SIG-M5 (cell line): ENCODE data around the gene RAP1A.
"Not testable (repeated sequence)": the region's sequence is repeated elsewhere in the genome, so short reads cannot be mapped to it uniquely, and the experiment has no call there.

ENCODE experiments used
- DNase-seq: peaks from one replicate; lab custom pipeline; 2025; lab: John Stamatoyannopoulos, UW

The RAP1A gene

DNA sequence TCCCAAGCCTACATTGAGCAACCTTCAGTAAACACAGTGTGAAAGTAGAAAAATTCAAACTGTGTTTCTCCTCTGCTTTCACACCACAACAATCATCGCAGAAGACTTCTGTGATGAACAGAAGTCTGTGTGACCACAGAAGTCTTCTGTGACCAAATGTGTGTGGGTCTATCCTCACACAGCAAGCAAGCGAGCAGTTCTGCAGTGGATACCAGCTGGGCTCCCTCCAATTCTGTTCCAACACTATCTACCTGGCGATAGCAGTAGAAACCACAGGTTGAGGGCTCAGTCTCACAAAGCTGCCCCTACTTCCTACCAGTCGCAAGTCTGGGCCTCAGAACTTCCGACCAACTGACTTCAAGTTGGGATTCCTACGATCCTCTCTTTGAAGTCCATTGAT, 21.0 kb upstream of the RAP1A start:
- no peak for DNase-seq

DNA sequence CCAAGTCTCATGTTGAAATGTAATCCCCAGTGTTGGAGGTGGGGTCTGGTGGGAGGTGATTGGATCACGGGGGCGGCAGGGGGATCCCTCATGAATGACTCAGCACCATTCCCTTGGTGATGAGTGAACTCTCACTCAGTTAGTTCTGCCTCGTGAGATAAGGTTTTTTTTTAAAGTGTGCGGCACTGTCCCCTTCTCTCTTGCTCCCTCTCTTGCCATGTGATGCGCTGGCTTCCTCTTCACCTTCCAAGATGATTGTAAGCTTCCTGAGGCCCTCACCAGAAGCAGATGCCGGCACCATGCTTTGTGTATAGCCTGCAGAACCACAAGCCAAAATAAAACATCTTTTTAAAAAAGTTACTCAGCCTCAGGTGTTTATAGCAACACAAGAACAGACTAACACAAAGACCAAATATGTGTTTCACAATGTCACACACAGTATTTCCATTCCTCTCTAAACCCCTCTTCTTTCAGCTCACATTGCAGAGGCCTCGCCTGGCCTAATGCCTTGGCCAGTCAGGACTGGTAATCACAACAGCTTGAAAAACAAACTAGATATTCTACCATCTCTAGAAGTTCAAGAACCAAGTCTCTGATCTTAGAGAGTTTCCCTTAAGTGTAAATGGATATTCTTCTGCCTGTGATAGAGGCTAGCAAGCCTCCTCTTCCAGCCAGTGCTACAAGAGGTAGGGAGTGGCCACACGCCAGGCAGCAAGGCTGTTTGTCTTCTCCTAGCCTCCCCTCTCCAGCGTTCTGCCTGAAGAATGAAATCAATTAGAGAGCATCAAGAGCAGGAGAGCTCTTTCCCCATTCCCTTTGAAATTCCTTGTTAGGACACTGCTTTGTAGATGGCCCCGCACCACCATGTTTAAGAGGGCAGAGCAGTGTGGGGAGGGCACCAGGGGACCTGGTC, 19.6 kb upstream of the RAP1A start:
- DNase-seq: no peak

DNA sequence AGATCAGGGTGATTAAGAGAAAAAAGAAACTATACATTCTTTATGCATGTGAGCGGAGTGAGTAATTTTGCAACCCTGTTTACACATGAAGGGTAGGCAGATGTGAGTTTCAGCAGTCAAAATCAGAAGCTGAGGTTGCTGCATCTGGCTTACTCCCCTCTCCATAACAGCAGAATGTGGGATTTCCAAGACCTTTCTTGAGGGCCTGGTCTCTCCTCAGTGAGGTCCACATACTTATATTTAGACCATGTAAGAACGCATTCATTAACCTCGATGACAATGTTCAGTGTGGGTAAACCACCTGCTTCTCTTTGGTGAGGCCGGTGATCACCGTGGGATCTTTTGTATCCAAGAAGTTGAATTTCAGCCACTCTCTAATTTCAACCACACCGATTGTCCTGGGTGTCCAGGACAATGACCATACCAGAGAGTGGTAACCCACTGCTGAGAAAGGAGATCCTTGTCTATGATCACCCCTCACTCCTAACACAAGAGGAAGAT, 18.7 kb upstream of the RAP1A start:
- no peak for DNase-seq

DNA sequence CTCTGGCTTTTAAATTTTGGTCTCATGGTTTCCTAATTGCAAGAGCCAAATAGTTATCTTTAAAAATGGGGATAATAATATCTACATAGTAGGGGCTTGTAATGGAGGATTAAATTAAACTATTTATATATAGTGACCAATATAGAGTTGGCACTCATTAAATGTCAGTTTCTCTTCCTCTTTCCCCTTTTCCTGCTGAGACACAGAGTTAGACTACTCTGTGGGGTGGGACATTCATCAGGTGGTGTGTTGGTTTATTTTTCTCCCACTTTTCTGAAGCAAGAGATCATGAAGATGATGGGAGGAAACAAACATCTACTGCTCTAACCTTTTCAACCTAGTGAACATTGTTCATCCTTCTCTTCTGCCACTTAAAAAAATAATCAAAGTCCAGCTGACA, 17.3 kb upstream of the RAP1A start:
- DNase-seq: no peak

DNA sequence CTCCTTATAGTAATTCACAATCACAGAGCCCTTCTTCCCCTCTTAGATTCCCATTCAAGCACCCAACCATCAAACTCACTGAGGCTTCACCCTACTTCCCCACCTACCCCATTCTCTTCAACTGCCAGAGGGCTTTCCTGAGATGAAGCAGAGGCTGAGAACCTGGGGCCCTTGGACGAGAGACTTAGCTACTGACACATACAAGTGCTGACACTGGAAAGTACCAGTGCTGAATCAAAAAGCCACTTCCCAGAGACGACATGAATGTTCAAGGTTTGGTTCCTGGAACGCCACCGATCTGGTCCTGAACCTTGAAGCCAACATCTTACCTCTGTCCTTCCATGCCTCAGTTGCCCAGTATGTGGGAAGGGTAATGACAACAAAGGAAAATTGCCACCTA, 16.6 kb upstream of the RAP1A start:
- DNase-seq: no peak

DNA sequence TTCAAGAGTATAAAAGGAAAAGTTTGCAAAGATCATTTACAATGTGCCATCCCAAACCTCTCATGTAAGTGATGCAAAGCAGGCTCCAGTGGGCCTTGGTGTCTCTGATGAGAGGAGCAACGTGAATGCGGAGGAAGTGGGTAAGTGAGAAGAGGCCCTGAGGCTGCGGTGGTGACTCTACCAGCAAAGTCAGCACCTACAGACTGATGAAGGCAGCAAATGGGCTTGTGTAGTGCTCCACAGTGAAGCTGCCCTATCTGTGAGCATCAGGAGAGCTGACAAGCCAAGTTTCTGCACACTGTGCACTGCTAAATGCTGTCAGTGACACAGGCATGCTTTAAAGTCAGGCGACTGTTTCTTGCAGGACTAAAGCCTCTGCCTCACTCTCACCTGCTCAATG, 15.6 kb upstream of the RAP1A start:
- DNase-seq: no peak

DNA sequence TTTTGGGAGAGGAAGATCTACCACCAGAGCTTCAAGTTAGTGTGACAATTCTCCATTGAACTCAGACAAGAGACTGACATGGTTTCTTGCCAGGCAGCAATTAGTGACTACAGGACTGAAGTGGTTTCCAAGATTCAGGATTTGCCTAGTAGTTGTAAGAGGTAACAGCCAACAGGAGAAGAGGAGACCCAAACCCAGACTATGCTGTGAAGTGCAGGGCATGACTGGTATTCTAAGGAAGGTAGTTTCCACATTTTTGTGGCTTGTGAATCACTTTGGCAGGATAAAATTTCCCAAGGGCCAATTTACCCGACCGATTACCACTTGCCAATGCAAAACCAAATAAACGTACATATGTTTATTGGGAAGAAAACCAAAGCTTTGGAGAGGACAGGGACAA, 14.7 kb upstream of the RAP1A start:
- DNase-seq: no peak

DNA sequence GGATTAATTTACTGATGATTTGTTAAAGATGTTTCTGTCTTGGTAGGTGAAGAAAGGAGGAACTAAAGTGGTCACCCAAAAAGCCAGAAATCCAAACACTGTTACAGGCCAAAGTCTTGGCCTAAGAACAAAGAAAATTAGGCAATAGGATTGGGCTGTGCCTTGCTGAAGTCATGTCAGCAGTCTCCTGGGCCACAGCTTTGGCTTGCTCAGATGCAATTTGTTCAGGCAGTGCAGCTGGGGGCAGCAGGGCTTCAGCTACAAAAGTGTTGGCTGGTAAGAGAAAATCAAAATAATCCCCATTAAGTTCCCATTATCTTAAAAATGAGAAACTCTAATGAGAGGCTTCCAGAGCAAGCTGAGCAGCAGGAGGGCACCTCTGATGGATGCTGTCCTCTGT, 14.0 kb upstream of the RAP1A start:
- DNase-seq: no peak

DNA sequence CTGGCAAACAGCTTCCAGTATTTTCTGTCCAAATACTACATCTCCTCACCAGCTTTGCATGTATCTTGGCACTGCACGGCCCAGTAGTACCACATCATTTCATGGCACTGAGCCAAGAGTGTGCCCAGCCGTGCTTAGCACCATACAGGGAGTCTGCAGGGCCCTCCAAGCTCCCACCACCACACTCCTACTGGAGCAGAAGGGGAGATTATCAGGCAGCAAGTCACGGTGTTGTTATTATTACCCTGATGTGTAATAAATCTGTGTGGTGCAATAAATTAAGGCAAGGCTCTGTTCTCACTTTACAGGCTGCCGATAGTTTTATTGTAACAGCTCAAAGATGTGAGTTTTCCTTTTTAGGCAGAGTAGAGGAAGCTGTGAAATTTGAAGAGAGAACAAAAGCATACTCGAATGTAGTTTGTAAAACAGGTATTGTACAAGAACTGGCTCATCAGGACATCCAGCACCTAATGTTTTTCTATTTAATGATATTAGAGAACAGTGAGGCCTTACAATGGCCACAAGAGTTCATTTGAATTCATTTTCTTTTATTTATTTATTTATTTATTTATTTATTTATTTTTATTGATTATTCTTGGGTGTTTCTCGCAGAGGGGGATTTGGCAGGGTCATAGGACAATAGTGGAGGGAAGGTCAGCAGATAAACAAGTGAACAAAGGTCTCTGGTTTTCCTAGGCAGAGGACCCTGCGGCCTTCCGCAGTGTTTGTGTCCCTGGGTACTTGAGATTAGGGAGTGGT, 13.0 kb upstream of the RAP1A start:
- DNase-seq: not testable (repeated sequence)

DNA sequence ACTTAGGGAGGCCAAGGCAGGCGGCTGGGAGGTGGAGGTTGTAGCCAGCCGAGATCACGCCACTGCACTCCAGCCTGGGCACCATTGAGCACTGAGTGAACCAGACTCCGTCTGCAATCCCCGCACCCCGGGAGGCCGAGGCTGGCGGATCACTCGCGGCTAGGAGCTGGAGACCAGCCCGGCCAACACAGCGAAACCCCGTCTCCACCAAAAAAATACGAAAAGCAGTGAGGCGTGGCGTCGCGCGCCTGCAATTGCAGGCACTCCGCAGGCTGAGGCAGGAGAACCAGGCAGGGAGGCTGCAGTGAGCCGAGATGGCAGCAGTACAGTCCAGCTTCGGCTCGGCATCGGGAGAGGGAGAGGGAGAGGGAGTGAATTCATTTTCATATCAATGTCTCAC, 11.1 kb upstream of the RAP1A start:
- DNase-seq: not testable (repeated sequence)

DNA sequence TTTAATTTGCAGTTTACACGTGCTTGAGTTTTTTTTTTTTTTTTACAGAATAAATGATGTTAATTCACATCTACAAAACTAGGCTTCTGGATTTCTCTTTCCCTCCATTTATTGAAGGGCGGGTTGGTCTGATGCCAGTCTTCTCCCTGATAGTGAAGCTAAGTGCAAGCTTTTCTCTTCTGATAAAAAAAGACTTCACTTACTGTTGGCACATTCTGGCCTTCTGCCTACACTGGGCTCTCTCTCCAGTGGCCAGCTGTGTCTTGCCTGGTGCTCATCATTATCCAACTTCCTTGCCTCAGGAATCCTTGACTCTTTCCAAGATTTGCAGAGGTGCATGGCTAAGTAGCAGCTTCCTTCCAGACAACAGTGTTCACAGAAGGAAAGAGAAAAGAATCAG, 7.6 kb upstream of the RAP1A start:
- no peak for DNase-seq

DNA sequence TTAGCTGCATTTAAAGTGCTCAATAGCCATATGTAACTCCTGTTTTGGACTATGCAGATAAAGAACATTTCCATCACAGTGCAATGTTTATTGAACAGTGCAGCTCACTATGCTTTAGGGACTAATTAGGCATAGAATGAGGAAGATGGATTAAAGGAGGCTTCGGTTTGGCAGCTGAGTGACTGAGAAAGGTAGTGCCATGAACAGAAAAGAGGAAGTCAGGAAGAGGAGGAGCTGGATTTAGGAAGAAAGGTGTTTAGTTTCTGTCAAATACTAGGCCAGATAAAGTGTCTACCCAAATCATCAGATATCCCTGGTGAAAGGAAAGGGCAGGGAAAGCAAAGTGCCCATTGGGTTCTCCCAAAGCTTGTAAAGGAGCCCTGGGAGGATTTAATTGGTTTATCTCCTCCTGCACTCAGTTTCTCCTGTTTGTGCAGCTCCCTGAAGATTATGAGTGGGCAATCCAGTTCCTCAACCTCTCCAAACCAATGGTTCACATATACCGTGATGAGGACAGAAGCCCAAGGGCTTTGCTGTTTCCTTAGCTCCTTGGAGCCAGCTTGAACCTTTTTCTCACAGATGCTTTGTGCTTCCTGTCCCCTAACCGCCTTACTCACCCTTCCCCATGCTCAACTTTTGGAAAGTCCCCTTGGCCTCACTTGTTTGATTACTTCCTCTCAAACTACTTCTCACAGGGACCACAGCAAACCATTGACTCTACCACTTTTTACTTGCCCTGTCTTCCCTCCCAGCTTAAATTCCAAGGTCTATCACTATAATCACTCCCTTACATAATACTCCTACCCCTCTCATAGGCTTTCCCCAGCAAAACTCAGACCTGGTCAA, 3.5 kb upstream of the RAP1A start:
- peak; percentile 26 for DNase-seq

DNA sequence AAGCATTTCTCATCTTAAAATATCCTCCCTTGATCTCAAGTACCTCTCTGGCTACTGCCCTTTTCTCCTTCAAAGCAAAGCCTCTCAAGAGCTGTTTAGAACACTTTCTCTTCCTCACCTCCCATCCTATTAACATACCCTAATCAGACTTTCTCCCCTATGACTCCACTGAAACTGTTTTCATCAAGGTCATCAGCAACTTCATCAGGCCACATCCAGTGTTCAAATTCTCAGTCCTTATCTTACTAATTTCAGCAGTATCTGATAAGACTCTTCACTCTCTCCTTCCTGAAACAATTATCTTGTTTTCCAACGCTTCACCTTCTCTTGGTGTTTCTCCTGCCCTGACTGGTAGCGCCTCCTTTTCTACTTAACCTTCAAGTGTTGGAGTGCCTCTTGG, 1.5 kb upstream of the RAP1A start:
- DNase-seq: no peak

DNA sequence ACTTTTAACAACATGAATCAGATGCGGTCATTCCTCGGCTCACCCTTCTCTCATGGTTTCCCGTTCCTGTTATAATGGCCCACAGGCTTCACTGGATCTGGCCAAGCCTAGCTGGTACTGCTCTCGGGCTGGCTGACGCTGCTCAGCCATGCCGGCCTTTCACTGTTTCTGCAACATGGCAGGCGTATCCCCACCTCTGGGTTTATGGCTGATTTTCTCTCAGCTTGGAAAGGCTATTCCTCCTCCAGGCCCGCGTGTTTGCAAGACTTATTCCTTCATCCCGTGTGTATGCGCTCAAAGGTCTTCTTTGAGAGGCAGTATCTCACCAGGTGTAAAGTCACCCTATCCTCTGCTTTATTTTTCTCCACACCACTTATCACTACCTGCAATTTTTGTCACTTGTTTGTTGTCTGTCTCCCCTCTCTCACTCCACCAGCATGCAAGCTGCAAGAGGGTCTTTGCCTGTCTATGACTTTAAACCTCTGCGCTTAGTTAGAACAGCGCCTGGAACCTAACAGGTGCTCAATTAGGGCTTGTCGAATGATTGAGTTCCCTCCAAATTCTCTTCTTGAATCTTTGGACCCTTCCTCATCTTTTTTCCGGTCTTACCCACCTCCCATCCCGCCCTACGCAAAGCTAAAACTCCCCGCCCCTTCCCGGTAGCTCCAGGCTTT, 491 bp upstream of the RAP1A start:
- DNase-seq: no peak

DNA sequence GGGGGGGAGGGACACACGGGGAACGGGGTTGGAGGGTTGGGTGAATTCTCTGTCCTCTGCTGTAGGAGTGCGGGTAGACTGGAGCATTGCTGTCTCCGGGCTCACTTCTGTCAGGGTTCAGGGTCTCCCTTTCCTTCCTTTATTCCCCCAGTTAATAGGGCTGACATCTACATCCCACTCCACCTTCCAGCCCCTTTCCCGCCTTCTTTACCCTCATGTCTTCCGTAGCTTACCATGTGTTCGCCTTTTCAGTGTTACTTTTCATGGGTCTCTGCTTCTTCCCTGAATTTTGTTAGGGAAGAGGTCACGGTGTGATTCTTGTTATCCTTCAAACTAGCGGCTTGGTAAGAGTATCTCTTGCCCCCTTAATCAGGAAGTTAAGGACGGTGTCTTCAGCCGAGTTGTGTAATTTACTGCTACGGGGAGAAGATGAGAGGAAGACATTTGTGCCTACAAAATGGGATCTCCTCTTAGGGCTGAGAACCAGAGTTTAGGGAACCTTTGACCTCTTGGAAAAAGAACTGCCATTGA, 917 bp downstream of the RAP1A start:
- no peak for DNase-seq

DNA sequence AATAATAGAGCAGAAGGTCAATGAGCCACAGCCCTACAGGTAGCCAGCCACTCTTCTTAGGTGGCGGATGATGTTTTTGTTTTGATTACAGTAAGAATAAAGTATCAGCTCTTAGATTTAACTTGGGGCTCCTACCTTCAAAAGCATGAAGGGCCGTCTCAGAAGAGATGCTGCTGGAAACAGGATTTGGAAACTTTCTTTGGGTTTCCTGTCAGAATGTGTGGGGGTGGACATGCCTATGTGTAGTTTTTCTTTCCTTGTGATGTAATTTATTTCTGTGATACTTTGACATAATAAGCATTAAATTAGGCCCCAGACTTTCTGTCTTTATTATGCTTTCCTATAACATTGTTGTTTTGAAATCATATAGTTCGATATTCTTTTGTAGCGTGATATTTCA, 1.5 kb downstream of the RAP1A start:
- DNase-seq: no peak

DNA sequence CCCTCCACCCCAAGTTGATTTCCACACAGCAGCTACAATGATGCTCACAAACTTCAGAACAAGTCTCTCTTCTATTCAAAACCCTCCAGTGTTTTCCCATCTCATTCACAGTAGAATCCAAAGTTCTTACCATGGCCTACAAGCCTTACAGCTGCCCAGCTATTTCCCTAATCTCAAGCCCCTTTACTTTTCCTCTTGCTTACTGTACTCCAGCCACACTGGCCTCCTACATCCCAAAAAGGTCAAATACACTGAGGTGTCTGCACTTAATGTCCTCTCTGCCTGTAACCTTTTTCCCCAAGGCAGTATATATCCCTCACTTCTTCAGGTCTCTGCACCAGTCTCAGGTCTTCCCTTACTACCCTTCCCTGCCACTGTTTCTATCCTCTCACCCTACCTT, 2.6 kb downstream of the RAP1A start:
- DNase-seq: no peak

DNA sequence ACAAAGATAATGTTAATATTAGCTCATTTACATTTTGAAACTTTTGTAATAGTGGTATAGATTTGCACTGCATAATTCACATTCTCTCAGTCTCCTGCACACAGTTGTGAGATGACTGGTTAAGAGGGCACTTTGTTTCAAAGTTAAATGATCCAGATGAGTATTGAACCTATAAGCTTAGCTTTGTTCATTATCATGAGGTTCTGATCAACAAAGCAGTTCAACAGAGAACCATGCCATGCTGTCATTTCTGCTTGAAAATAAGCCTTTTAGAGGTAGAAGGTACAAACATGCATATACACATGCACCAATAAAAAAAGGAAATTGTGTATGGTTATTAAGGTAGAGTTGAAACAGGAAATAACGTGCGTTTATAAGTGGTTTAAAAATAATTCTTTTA, 4.8 kb downstream of the RAP1A start:
- DNase-seq: no peak

DNA sequence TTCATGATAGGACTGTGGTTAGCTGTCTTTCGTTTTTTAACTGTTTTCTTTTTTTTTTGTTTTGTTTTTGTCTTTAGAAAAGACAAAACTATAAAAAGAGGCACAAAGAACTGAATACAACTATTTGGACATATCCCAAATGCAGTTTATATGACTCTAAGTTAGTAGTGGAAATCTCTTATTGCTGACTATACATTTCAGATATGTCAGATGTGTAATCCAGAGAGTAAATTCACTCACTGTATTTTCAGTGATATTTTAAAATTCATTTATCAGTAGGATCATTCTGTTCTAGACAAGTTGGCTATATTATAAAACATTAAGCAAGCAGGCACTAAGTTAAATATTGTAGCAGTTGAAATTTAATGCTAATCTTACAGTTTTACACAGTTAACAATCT, 5.7 kb downstream of the RAP1A start:
- no peak for DNase-seq

DNA sequence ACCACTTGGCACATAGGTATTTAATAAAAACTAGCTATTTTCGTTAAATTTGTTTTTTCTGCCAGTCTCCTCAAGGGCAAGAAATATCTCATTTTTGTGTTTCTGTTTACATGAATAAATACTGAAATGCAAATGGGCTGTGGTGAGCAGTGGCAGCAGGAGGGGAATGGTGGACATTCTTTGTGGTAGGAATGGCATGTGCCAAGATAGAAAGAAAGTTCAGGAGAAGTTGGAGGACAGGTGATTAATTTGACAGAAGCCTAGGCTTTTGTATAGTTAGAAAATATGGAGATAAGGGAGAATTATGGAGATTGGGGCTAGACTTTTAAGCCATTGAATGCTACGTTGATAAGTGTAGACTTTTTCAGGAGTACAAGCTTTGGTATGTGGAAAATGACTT, 8.6 kb downstream of the RAP1A start:
- DNase-seq: no peak

DNA sequence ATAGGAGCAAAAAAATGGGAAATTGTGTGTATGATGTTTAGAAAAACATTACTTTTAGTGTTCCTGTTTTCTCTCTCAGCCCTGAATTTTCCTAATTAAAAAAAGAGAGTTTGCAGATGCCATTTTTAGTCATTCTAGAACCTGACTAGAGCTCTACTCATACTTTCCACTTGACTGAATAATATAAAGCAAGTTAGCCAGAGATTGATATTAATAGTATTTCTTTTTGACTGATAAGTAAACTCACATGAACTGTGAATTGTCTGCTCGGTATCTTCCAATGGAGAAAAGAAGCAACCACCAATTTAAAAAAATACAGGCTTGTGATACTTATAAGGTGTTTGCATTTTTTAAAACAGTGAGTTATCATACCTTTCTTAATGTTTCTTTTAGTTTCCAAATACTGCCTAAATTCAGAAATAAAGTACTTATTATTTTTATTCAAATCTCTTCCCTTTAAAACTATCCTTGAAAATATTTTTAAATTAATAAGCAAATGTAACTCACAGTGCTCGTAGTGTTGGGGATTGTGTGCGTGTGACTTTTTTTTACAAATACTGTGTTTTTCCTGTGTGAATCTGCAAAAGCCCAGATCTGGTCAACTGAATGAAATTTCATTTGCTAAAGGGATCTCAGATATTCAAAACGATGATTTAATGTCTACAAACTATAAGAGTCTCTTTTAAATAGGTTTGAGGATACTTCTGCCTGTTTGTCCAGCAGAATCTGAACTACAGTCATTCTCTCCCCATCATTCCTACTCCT, 9.8 kb downstream of the RAP1A start:
- no peak for DNase-seq
